Ecto neural progenitor cell (in vitro differentiated cells): ENCODE data around the gene DGCR2.
"Not testable (repeated sequence)": the region's sequence is repeated elsewhere in the genome, so short reads cannot be mapped to it uniquely, and the experiment has no call there.

Experiments
- DNase-seq: peaks from one replicate; pipeline ENCODE4 v3.0.0-alpha.2; 2018; ENCODE audit warnings: low spot score

Gene DGCR2

GRCh38 chr22:19109198-19110063, 12.8 kb downstream of the DGCR2 start:
- no peak for DNase-seq

GRCh38 chr22:19108807-19109197, 13.4 kb downstream of the DGCR2 start:
- no peak for DNase-seq

GRCh38 chr22:19107730-19108074, 14.5 kb downstream of the DGCR2 start:
- no peak for DNase-seq

- DNase-seq, result no peak
These were observed 15.1 kb downstream of the DGCR2 start for GRCh38 chr22:19106886-19107729.

- no peak for DNase-seq
These were observed 16.1 kb downstream of the DGCR2 start for GRCh38 chr22:19105867-19106802.

GRCh38 chr22:19105456-19105855, 16.8 kb downstream of the DGCR2 start:
- no peak for DNase-seq

GRCh38 chr22:19103880-19104821, 18.1 kb downstream of the DGCR2 start:
- no peak for DNase-seq

- no peak for DNase-seq
These were observed 24.1 kb downstream of the DGCR2 start for GRCh38 chr22:19098157-19098556.

- no peak for DNase-seq
These were observed 24.7 kb downstream of the DGCR2 start for GRCh38 chr22:19097518-19097917.

GRCh38 chr22:19096555-19096954, 25.7 kb downstream of the DGCR2 start:
- DNase-seq, result no peak

- DNase-seq, result no peak
These were observed 27.7 kb downstream of the DGCR2 start for GRCh38 chr22:19094393-19094997.

GRCh38 chr22:19092725-19093124, 29.5 kb downstream of the DGCR2 start:
- DNase-seq, result no peak

- no peak for DNase-seq
These were observed 31.6 kb downstream of the DGCR2 start for GRCh38 chr22:19090586-19091127.

GRCh38 chr22:19090183-19090582, 32.0 kb downstream of the DGCR2 start:
- DNase-seq, result no peak

GRCh38 chr22:19088866-19089595, 33.2 kb downstream of the DGCR2 start:
- no peak for DNase-seq

- DNase-seq, result no peak
These were observed 35.3 kb downstream of the DGCR2 start for GRCh38 chr22:19086896-19087295.

- DNase-seq, result no peak
These were observed 35.8 kb downstream of the DGCR2 start for GRCh38 chr22:19086417-19086816.

- no peak for DNase-seq
These were observed 36.9 kb downstream of the DGCR2 start for GRCh38 chr22:19085233-19085718.

- not testable (repeated sequence) for DNase-seq
These were observed 37.6 kb downstream of the DGCR2 start for GRCh38 chr22:19084586-19084985.
